NT2/D1 (cell line): ENCODE measurements around the gene TAGLN2.

ENCODE experiments used
- SUZ12 ChIP-seq: IDR thresholded peaks from 2 replicates; pipeline ENCODE4 v1.6.1; 2011; ENCODE audit not compliant: insufficient read length, insufficient read depth; ENCODE audit errors: extremely low read depth
- YY1 ChIP-seq: IDR thresholded peaks from 2 replicates; pipeline ENCODE4 v1.6.1; 2011; ENCODE audit not compliant: insufficient read length, insufficient read depth
- ZNF274 ChIP-seq: IDR thresholded peaks from 2 replicates; pipeline ENCODE4 v1.6.1; 2011; ENCODE audit warnings: mild to moderate bottlenecking, low read depth, low read length

DNA sequence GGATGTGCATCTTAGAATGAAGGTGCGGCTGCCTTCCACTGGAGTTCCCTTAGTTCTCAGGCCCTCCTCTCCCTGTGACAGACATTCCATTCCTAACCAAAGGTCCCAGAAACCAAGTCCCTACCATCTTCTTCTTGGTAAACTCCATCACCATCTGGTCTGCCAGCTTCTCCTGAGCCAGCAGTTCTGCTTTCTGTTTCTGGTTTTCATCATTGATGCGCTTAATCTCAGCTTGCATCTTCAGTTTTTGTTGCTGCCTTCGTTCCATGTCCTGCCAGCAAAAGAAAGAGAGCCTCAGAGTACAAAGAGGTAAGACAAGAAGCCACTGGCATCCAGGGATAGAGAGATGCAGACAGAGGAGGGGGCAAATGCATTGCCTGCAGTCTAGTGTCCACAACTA, 44.9 kb downstream of the TAGLN2 start:
- TF ChIP-seq ZNF274 (no peak), SUZ12 (no peak), YY1 (no peak)
